ENCODE data around the gene MYT1.

- TF ChIP-seq TAF1 (IDR thresholded peaks at IDR 0.05; ENCODE audit: low read depth, low read length) (no peak), POLR2A (IDR thresholded peaks at IDR 0.05; ENCODE audit: low read depth, low read length) (no peak)
Measured at GRCh38 chr20:64273109-64273508, 108.9 kb downstream of the MYT1 start.
